HG03135 (cell line): ENCODE data around the gene ASXL1.
A peak's percentile ranks its signal among the peaks of the same experiment; 100 is the strongest.

Experiments used
- ATAC-seq: cut with Tn5 transposase; IDR thresholded peaks from one replicate; pipeline ENCODE4 v1.9.1; 2021; ENCODE audit warnings: mild to moderate bottlenecking, moderate library complexity; ENCODE audit not compliant: unreplicated experiment

Gene ASXL1

DNA sequence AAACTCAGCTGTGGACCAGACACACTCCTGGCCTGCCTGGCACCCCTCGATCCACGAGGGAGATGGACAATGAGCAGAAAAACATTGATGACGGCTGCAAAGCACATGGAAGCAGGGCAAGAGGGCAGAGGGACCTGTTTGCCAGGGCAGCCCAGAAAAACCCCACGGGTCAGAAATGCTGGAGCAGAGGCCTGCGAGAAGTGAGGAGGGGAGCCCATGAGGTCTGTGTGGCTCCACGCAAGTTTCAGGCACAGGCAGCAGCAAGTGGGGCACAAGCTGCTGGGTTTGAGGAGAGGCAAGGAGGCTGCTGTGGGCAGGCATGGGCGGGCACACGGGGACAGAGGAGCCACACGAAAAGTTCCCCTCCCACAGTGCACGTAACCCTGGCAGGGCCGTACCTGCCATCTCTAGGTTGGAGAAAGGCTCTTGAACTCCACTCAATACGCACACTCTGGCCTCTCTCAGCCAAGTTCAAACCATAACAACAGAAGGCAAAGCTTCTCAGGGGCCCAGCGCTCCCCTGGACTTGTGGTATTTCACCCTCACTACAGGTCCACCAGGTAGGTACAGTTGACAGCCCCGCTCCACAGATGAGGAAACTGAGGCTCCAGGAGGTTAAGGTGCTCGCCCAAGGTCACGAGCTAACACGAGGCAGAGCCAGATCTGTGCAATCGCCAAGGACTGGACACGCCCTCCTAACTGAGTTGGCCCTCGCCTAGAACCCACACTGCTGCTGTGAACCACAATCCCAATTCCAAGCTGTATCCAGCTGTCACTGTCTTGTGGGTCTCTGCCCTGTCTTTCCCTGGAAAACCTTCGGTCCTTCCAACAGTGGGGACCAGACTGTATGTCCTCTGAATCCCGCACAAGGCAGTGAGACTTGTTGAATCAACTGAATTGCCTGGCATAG is 118.8 kb downstream of the ASXL1 start:
- no peak for ATAC-seq

DNA sequence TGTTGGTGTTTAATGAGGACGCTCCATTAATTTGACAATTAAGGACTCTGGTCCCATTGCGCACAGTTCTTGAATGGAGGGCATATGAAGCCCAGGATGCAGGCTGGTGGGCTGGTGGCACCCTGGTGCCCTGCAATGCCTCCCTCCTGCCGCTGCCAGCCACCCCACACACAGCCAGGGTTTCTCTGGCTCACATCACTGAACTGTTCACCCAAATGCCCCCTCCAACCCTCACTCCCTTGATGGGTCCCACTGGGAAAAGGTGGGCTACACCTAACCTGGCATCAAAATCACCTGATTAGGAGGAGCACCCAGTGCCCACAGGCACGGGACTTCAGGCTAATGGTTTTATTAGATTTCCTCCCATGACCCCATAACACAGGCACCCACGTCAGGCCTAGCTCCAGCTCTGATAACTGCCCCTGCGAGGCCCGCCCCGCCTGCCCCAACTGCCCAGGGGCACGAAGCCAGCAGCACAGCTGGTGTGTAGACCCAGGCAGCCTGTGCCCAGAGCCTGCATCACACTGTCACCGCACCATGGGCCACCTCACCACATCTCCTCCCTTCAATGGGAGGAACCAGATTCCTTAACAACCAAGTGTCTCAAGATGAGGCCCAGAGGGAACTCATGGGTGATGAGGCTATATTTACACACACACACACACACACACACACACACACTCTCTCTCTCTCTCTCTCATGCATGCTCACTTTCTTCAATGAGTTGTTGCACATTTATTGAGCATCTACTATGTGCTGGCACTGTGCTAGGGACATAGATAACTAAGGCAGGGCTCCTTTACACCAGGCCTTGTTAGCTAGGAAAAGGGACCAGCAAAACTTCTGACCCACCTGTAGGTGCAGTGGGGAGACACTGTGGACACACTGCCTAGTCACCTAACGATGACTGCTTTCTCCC is 119.7 kb downstream of the ASXL1 start:
- no peak for ATAC-seq

DNA sequence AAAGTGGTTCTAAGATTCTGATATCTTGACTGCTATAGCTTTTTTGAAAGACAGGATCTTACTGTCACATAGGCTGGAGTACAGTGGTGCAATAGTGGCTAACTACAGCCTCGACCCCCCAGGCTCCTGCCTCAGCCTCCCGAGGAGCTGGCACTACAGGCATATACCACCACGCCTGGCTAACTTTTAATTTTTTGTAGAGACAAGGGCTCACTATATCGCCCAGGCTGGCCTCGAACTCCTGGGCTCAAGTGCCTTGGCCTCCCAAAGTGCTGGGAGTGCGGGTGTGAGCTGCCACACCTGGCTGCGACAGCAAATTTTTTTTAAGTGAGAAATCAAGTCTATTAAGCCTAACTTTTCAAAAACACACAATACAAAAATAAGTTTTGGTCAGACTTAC is 120.4 kb downstream of the ASXL1 start:
- no peak for ATAC-seq

DNA sequence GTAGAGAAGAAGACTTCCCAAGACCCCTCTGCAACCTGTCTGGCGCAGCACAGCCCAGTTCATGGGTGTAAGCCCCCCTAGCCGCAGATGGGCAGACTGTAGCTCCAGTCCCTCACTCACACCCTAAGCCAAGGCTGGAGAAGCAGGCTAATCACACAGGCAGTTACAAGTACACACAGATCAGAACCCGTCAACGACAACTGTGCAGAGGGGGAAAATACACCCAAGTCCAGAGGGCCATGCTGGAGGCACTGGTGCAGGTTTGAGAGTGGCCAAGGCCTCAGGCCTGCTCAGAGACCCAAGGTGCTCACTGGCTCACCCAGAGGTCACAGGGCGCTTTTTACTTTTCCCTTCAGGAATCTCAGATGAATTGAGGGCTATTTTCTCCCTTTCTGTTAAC is 120.9 kb downstream of the ASXL1 start:
- no peak for ATAC-seq

DNA sequence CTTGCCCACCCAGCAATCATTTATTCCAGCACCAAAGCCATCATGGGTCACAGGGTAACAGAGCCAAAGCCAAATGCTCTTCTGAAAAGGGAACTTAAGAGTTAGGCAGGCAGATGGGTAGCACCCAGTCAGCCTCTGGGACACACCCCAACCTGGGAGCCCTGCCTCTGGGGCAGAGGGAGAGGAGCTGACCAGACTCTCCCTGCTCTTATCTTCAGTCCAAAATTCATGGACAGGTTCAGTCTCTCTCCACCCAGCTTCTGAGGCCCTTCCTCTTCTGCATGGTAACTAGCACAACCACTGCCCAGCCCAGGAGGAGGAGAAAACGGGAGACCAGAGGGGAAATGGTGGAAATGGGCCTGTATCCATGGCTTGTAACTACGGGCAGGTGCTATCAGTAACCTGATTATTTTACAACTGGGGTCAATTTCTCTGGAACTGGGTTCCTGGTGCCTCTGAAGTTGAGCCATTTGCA is 121.6 kb downstream of the ASXL1 start:
- ATAC-seq: no peak

DNA sequence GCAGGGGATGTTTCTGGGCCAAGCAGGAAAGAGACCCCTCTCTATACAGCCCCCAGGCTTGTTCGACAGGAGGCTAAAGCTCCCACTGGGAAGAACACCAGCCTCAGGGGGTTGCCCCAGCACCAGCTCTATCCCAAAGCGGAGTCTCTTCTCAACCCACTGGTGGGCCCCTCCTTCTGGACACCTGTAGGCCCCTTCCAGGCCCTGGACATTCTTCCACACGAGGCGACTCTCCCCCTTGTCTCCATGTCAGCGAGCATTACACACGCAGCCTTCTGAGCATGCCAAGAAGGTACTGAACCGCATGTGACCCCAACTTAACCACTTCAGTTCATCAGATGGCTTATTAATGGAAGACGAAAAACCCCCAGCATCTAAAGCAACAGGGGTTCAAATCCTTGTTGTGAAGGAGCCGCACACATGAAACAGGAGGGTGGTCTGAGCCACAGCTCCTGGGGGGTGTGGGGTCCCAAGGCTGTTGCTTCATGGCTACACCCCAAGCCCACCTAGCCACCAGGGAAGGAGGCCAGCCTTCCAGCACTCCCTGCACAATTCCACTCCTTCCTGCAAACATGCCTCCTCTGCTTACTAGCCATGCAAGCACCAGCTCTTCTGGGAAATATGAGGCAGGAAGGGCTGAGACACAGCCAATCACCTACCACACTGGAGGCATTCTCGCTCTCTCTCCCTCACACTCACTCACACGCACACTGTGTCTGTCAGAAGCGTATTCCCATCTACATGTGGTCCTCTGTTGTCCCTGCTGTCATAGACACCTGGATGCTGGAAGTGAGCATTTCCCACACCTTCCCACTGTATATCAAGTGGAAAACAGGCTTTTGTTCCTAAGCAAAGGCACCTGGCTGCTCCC is 122.5 kb downstream of the ASXL1 start:
- ATAC-seq: no peak

DNA sequence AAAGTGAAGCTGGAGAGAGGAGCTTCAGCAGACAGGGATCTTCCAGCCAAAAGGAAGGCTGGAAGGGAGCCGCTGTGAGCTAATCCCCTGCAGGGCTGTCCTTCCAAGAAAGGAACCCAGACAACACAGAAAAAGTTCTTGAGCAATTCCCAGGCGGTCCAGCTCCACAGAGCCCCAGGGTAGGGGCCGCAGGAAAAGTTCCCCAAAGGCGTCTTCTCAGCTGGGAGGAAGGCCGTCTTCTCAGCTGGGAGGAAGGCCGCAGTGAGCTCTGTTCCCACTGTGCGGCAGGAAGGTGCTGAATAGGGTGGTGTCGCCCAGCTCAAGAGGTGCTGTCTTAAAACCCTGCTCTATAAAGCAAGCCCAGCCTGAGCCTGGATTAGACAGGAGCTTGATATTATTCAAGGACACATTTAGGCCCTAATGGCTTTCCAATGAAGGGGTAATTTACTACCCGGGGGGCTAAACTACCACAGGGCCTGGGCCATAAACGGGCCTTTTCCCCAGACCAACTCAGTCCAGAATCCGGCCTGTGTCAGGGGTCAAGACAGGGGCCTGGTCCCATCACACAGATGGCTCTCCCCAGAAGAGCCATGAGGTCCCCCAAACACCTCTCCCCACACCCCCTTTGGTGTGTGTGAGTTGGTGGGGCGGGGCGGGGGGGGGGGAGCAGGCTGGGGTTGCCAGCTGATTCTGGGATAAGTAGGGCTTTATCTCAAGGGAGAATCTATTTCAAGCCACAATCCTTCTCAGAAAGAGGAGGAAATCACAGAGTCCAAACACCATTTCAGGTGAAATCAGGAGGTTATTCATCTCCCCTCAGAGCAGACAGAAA is 123.4 kb downstream of the ASXL1 start:
- ATAC-seq: no peak

DNA sequence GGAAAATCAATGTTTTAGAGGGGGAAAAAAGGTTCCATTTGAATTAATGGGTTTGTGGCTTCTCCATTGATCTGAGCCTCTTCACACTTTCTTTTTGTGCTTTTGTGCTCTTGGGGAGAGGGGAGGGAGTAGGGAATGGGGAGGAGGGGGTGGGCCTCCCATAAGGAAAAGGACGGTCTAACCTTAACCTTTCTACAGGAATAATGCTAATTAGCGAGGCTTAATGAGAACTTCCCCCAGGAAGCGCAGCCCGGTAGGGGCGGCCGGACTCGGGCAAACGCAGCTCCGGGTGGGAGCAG is 124.0 kb downstream of the ASXL1 start:
- no peak for ATAC-seq

DNA sequence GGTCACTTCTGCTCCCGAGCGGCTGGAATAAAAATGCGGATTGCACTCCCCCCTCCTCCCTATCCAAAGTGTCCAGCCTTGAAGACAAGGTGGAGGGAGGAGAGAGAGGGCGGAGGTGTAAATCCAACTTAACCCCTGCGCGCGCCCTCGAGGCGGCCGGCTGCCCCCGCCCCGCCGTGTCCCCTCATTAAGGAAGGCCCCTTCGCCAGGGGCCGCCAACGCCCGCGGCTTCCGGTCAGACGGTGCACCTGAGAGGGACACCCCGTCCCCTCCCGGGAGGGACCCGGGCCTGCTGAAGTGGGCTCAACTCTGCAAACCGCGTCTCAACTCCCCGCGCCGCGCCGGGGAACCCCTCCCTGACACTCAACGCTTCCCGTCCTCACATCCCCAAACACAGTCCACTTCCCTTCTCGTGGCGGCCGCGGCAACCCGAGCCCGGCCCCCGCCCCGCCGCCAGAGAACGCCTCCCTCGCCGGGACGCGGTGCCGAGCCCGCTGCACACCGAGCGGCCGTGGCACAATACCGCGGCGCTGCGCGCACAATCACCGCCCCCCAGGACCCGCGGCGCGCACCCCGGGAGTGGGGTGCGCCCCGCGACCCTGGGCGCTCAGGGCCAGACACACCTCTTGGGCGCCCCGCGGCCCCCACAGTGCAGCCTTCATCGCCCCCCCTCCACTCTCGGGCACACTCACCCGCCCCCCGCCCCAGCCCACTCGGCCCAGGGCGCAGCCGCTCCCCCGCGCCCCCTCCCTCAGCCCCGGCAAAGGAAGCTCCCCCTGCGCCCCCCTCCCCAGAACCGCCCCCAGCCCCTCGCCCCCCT is 124.5 kb downstream of the ASXL1 start:
- no peak for ATAC-seq

DNA sequence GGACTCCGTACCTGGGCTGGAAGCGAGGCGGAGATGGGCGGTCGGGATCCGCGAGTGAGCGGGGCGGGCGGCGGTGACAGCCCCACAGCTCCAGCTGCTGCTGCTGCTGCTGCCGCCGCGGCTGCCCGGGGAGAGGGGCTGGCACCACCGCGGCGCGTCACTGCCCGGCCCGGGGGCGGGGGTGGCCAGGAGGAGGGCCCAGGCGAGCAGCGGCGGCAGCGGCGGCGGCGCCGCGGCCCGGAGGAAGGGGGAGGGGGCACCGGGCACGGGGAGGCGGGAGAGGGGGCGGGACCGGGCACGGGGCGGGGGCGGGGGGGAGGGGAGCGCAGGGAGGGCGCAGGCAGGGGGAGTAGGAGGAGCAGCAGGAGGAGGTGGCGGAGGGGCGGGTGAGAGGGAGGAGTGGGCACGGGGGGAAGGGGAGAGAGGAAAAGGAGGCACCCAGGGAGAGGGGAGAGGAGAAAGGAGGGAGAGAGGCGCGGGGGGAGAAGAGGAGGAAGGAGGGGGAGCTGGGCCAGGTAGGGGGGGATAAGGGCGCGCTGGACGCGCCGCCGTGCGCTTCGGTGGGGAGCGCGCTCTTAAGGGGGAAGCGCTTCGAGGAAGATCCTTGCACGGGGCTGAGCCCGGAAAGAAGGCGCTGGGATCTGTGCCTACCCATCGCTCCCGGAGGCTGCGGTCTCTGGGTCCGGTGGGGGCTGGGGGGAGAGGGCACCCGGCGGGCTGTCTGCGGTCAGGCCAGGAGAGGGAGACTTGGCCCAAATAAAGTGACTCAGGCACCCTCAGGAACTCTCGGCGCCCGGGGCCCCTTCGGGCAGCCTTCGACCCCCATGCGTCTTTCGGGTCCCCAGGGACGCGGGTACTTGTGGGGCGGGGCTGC is 125.5 kb downstream of the ASXL1 start:
- no peak for ATAC-seq

DNA sequence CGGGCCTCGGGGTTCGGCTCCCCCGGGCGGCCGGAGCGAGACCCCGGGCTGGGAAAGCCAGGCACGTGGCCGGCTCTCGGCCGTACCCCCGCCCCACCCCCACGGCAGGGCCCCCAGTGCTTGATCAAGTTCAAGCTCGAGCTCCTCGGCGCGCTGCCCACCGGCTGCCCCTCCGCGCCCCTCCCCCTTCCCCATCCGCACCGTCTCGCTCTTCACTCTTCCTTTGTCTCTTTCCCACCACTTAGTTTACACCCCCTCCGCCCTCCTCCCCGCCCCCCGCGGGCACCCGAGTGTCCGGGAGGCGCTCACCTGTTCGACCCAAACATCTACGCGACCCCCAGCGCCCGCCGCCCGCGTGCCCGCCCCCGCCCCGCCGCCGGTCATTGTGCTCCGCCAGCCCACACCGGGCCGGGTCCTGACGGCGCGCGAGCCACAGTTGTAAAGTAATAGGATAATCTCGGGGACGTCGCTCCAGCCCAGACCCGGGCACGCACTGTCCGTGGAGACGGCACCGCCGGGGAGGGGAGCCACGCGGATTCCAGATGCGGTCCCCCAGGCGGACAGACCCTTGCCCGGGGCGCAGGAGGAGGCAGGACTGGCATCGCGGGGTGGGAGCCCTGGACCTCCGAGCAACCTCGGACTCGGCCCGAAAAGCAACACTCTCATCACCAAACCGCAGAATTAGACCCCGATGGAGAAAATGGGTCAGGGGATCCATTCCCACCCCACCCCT is 126.3 kb downstream of the ASXL1 start:
- ATAC-seq: no peak

DNA sequence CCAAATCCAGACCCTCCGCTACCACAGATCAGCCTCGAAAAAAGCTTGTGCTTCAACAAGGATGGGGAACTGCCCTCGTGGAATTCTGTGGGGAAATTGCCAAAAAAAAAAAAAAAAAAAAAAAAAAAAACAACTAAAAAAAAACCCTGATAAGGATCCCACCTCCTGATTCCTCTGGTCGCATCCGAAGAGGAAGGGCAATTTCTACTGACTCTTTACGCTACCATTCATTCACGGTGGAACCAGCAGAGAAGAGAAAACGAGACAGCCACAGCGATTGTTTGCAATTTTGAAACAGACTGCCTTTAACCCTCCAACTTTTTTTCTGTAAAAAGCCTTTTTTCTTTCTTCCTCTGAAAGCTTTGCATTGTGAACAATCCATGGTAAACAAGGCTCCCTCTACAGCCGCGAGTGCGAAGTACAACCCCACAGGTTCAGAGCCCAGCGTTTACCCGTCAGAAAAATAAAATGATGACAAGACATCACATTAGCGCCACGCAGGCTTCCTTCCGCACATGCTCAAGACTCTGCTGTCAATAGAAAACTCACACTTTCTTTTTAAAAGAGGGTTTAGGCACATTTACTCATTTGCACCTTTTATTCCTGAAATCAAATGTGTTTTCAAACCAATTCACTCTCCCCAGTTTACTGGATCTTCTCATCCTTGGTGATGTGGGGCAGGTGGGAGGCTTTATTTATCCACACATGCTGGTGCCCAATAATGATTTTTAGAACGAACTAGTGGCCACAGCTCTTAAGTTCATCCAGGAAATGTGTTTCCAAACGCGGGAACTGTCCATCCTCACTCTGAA is 127.0 kb downstream of the ASXL1 start:
- peak; percentile 64 for ATAC-seq

DNA sequence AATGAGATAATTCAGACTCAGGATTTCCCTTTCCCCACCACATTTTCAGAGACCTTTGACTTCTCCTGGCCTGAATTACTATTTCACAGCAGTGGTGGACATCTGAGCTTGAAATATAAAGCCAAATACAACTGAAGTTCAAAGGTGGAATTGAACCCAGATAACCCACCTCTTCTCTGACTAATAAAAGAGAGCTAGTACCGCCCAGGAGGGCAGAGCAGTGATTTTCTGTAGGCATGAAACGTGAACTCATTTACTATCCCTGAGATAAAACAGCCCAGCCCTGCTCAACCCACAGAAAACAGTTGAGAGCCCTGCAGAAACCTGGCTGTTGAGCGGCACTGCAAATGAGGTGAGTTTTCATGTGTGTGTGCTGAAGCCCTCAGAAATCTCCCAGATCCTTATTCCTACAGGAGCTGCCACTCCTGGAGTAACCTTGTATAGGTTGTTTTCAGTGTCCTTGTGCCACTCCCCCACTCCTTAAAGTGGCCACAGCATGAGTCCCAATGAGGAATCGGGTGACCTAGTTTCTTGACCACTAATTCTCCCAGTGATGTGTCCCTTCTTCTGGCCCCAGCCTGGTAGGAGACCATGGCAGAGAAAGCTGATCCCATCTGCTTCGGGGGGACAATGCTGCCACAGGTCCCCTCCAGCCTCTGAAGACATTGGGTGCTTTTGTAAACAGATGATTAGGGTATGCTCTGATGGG is 127.8 kb downstream of the ASXL1 start:
- ATAC-seq: no peak

DNA sequence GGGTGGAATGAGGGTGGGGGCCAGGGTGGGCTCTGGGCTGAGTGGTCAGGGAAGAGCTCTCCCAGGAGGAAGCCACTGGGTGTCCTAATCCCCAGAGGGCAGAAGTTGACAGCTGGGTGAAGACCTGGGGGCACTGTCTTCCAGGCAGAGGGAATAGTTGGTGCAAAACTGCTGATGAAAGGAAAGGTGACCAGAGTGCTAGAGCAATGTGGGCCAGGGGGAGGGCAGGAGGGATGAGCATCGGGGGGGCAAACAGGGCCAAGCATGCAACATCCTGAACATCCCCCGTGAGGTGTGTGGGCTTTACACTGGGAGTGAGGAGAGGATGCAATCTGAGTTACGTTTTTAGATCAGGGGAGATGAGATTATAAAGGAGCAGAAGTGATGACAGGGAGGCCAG is 129.2 kb downstream of the ASXL1 start:
- no peak for ATAC-seq

DNA sequence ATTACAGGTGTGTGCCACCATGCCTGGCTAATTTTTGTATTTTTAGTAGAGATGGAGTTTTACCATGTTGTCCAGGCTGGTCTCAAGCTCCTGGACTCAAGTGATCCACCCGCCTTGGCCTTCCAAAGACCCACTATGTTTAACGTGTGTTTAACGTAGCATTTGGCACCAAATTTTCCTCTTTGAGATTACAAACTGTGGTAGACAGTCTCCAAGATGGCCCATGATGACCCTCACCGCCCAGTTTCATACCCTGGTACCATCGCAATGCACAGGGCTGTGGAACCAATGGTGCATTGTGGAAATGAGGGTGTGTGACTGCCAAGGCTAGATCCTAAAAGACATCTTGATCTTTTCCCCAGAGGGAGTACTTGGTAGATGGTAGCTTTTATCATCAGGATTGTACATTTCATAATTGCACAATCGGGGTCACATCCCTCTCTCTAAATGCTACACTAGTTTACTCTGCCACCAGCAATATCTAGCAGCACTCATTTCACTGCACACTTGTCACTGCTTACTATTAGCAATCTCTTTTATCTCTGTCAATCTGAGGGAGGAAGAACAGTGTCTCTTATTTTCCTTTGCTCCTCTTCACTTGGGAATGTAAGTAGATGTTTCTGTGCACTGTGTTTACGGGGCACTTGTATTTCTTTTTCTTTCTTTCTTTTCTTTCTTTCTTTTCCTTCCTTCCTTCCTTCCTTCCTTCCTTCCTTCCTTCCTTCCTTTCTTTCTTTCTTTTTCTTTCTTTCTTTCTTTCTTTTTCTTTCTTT is 130.1 kb downstream of the ASXL1 start:
- ATAC-seq: no peak
